Panc1 (cell line): Measurements from ENCODE around the gene ZC3H13. TPM values are rescaled to one million over a fixed set of nuclear protein-coding genes. Genes with fewer than 3 reads are reported as not detected.

ENCODE experiments used
- ATAC-seq: fragments of 200-7000 bp; cut with Tn5 transposase; 2 replicates; pipeline ENCODE4 v1.9.1; 2020; ENCODE audit warnings: mild to moderate bottlenecking, moderate library complexity
- BruUV-seq: library from RNA; stranded (reverse); fragments of 400-500 nt; replicated peaks from 2 replicates; lab custom pipeline; 2021; lab: Mats Ljungman, UMichigan
- CTCF ChIA-PET: fragments of 300-600 bp; sonication (Branson Sonifier 250); formaldehyde crosslinking; loops from one replicate; lab custom pipeline; 2022; ENCODE audit warnings: antibody characterized with exemption; lab: Charles Lee
- POLR2A ChIA-PET: fragments of 300-600 bp; sonication (Branson Sonifier 250); formaldehyde crosslinking; loops from one replicate; lab custom pipeline; 2022; ENCODE audit warnings: antibody characterized with exemption; lab: Charles Lee
- DNase-seq: peaks from one replicate; pipeline ENCODE4 v3.0.0-alpha.2; 2010; ENCODE audit warnings: low read depth, low spot score
- H3K27ac ChIP-seq: 2 replicates; pipeline ENCODE4 v1.5.1; 2011; ENCODE audit warnings: mild to moderate bottlenecking, low read length, inconsistent platforms
- H3K27me3 ChIP-seq: fragments of 200-500 bp; sonication (Bioruptor generic); 2 replicates; pipeline ENCODE4 v1.6.0; 2014; ENCODE audit warnings: low read length, inconsistent platforms; ENCODE audit not compliant: control insufficient read depth, insufficient read depth
- H3K36me3 ChIP-seq: fragments of 200-500 bp; sonication (Bioruptor generic); 2 replicates; pipeline ENCODE4 v1.5.1; 2014; ENCODE audit warnings: inconsistent platforms, mild to moderate bottlenecking, low read length, moderate library complexity; ENCODE audit not compliant: control insufficient read depth, insufficient read depth
- H3K4me1 ChIP-seq: 2 replicates; pipeline ENCODE4 v1.5.1; 2011; ENCODE audit warnings: inconsistent platforms, mild to moderate bottlenecking, low read length, moderate library complexity; ENCODE audit not compliant: control insufficient read depth, insufficient read depth
- H3K4me3 ChIP-seq, 2 experiments: 2 replicates each; pipeline ENCODE4 v1.5.1; 2011 to 2012; ENCODE audit warnings: low read depth in 2 of 2, low read length in 2 of 2, mild to moderate bottlenecking in 2 of 2, inconsistent platforms in 1 of 2, moderate library complexity in 1 of 2
- H3K9me3 ChIP-seq: fragments of 200-500 bp; sonication (Bioruptor generic); 2 replicates; pipeline ENCODE4 v1.5.1; 2014; ENCODE audit warnings: low read depth, mild to moderate bottlenecking, inconsistent platforms, low read length, moderate library complexity; ENCODE audit not compliant: control insufficient read depth, insufficient read depth
- POLR2AphosphoS5 ChIP-seq: IDR thresholded peaks from 2 replicates; pipeline ENCODE4 v1.6.1; 2012; ENCODE audit warnings: mild to moderate bottlenecking, low read depth, low read length, moderate library complexity
- REST ChIP-seq, 2 experiments: IDR thresholded peaks; 2 replicates each; pipeline ENCODE4 v1.6.1; 2011 to 2012; ENCODE audit warnings: low read depth in 2 of 2, control low read depth in 1 of 2, low read length in 1 of 2, mild to moderate bottlenecking in 1 of 2, moderate library complexity in 1 of 2; ENCODE audit not compliant: insufficient read depth in 1 of 2
- SIN3A ChIP-seq: IDR thresholded peaks from 2 replicates; pipeline ENCODE4 v1.6.1; 2012; ENCODE audit warnings: low read depth, mild to moderate bottlenecking, low read length, moderate library complexity, borderline replicate concordance; ENCODE audit not compliant: insufficient read depth
- TCF7L2 ChIP-seq: IDR thresholded peaks from 2 replicates; pipeline ENCODE4 v1.6.1; 2011; ENCODE audit warnings: mild to moderate bottlenecking, low read depth, low read length, inconsistent platforms
- in situ Hi-C: cut with HindIII; loops from 2 replicates; pipeline ENCODE4 v1.10.0; 2016; ENCODE audit warnings: low sequenced_read_pairs, low pct_unique_long_range_greater_than_20kb
- intact Hi-C: fragments of 100-400 bp; cut with micrococcal nuclease; formaldehyde crosslinking; loops from one replicate; pipeline ENCODE4 v1.10.0; 2022; ENCODE audit not compliant: unreplicated experiment
- total RNA-seq: library from RNA; stranded (reverse); gene quantifications from one replicate; pipeline ENCODE4 v1.2.1, GENCODE V29; 2021; ENCODE audit not compliant: unreplicated experiment
- TF ChIP-seq, protein P1 (sequence below): fragments of 450-650 bp; IDR thresholded peaks from 2 replicates; pipeline ENCODE4 v1.5.1; 2017; ENCODE audit warnings: mild to moderate bottlenecking

ZC3H13 gene
- total RNA-seq, 1 experiment from 2014 or later = 25.3 TPM

DNA sequence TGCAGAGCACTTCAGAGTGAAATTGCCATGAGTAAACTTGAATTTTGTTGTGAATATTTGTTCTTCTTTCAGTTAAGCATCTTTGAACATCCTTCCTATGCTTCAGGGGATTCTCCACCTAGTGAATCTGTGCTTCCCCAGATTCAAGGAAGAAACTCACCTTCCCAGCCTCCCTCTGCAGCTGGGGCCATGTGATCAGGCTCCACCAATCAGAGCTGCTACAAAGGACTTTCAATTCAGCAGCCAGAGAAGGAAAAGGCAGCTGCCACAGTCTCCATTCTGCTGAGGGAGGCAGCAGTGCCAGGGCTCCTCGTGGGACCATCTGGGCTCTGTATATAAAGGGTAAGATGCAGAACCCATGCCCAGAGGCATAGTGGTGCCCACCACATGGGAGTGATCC is 111.3 kb downstream of the ZC3H13 start:
- no peak for DNase-seq
- ATAC-seq = no peak
- TF ChIP-seq, protein P1, sequence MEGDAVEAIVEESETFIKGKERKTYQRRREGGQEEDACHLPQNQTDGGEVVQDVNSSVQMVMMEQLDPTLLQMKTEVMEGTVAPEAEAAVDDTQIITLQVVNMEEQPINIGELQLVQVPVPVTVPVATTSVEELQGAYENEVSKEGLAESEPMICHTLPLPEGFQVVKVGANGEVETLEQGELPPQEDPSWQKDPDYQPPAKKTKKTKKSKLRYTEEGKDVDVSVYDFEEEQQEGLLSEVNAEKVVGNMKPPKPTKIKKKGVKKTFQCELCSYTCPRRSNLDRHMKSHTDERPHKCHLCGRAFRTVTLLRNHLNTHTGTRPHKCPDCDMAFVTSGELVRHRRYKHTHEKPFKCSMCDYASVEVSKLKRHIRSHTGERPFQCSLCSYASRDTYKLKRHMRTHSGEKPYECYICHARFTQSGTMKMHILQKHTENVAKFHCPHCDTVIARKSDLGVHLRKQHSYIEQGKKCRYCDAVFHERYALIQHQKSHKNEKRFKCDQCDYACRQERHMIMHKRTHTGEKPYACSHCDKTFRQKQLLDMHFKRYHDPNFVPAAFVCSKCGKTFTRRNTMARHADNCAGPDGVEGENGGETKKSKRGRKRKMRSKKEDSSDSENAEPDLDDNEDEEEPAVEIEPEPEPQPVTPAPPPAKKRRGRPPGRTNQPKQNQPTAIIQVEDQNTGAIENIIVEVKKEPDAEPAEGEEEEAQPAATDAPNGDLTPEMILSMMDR = no peak
- TF ChIP-seq REST (IDR thresholded peaks at IDR 0.05; ENCODE audit: insufficient read depth in 1 of 2, low read depth in 2 of 2, low read length in 1 of 2) (no peak), TCF7L2 (no peak), POLR2AphosphoS5 (no peak), SIN3A (no peak)
- Histone ChIP-seq H3K4me3 (no peak overlapping the region), H3K27me3 (no peaks in the 10 kb centered on the region; the same call in 1 of the 2 replicates), H3K9me3 (no peaks in the 10 kb centered on the region), H3K36me3 (no peaks in the 10 kb centered on the region), H3K27ac (no peak overlapping the region), H3K4me1 (no peaks in the 10 kb centered on the region)
- in situ Hi-C loops (no loop called here), intact Hi-C loops (no loop called here)
- ChIA-PET POLR2A (no interaction called here), CTCF (no interaction called here)
- BruUV-seq = no TSS peak

GRCh38 chr13:45940061-45940460 is 112.5 kb downstream of the ZC3H13 start:
- Histone ChIP-seq H3K27me3 (no peaks in the 10 kb centered on the region; the same call in 1 of the 2 replicates), H3K36me3 (no peaks in the 10 kb centered on the region), H3K4me1 (no peaks in the 10 kb centered on the region), H3K4me3 (no peak overlapping the region), H3K9me3 (no peaks in the 10 kb centered on the region), H3K27ac (no peak overlapping the region)
- in situ Hi-C loops (no loop called here), intact Hi-C loops (no loop called here)
- BruUV-seq = no TSS peak
- DNase-seq = no peak
- ATAC-seq = no peak
- POLR2A ChIA-PET = no interaction called here
- TF ChIP-seq, protein P1 = no peak
- no peak for TF ChIP-seq SIN3A
- no peak for TF ChIP-seq TCF7L2
- no peak for TF ChIP-seq POLR2AphosphoS5
- TF ChIP-seq REST (IDR thresholded peaks at IDR 0.05; ENCODE audit: insufficient read depth in 1 of 2, low read depth in 2 of 2, low read length in 1 of 2) = no peak
- CTCF ChIA-PET = no interaction called here
